A549 (cell line): ENCODE measurements around the gene TENM3. TPM values are rescaled to one million over a fixed set of nuclear protein-coding genes. Genes with fewer than 3 reads are reported as not detected.

Source experiments
- ATAC-seq, 2 experiments: fragments of 200-7000 bp in 1 of 2; fragments of >200 bp in 1 of 2; cut with Nextera tagmentation in 1 of 2; cut with Tn5 transposase in 1 of 2; 3 replicates each; pipeline versions ENCODE4 v1.8.0 to v1.9.1; 2018 to 2020; ENCODE audit warnings: mild to moderate bottlenecking in 1 of 2, moderate library complexity in 1 of 2
- CTCF ChIA-PET: fragments of 300-600 bp; sonication (Branson Sonifier 250); formaldehyde crosslinking; extraction: SDS; loops from one replicate; lab custom pipeline; 2021; ENCODE audit warnings: antibody characterized with exemption, inconsistent platforms; lab: Yijun Ruan, JAX
- POLR2A ChIA-PET: fragments of 350-600 bp; formaldehyde crosslinking; extraction: SDS; loops from one replicate; lab custom pipeline; 2021; ENCODE audit warnings: antibody characterized with exemption, inconsistent platforms; lab: Yijun Ruan, JAX
- DNase-seq, 2 experiments: peaks; one replicate each; pipeline versions ENCODE4 v3.0.0 to v3.0.0-alpha.2; 2011 to 2016; ENCODE audit warnings: low read depth in 1 of 2, low spot score in 1 of 2
- FAIRE-seq: peaks from 2 replicates; lab custom pipeline; 2011; peaks lifted over from hg19 to GRCh38; lab: Jason Lieb, UNC
- H3K27ac ChIP-seq, 2 experiments: fragments of >200 bp; sonication (Bioruptor Twin); formaldehyde crosslinking; 3 replicates each; pipeline ENCODE4 v1.5.1; 2016 to 2017
- H3K4me1 ChIP-seq: fragments of >200 bp; sonication (Bioruptor Twin); formaldehyde crosslinking; 3 replicates; pipeline ENCODE4 v1.6.1; 2016
- H3K4me2 ChIP-seq: fragments of >200 bp; sonication (Bioruptor Twin); formaldehyde crosslinking; 3 replicates; pipeline ENCODE4 v1.6.1; 2016
- H3K4me3 ChIP-seq: fragments of >200 bp; sonication (Bioruptor Twin); formaldehyde crosslinking; 3 replicates; pipeline ENCODE4 v1.5.1; 2016
- H3K9me3 ChIP-seq: fragments of >200 bp; sonication (Bioruptor Twin); formaldehyde crosslinking; 3 replicates; pipeline ENCODE4 v1.6.1; 2016
- BHLHE40 ChIP-seq: IDR thresholded peaks from 2 replicates; pipeline ENCODE4 v1.6.1; 2012; ENCODE audit warnings: low read depth, low read length, inconsistent platforms
- CBX8 ChIP-seq: fragments of 200-600 bp; sonication (generic); IDR thresholded peaks from 2 replicates; pipeline ENCODE4 v1.6.1; 2016
- CHD2 ChIP-seq: fragments of 150-350 bp; IDR thresholded peaks from 2 replicates; pipeline ENCODE4 v1.6.1; 2014; ENCODE audit warnings: low read length; ENCODE audit not compliant: partially characterized antibody
- CHD4 ChIP-seq: fragments of 200-600 bp; sonication (generic); IDR thresholded peaks from 2 replicates; pipeline ENCODE4 v1.6.1; 2016; ENCODE audit warnings: antibody characterized with exemption, mild to moderate bottlenecking, borderline replicate concordance
- EHF ChIP-seq: fragments of 250-450 bp; sonication (Bioruptor Pico); IDR thresholded peaks from 2 replicates; pipeline ENCODE4 v1.5.0; 2020; ENCODE audit warnings: mild to moderate bottlenecking
- EHMT2 ChIP-seq: fragments of 200-600 bp; sonication (generic); IDR thresholded peaks from 2 replicates; pipeline ENCODE4 v1.6.1; 2016; ENCODE audit warnings: antibody characterized with exemption, low read depth, mild to moderate bottlenecking, moderate library complexity
- ESRRA ChIP-seq: fragments of 150-350 bp; IDR thresholded peaks from 2 replicates; pipeline ENCODE4 v1.6.1; 2014; ENCODE audit warnings: mild to moderate bottlenecking, low read length, borderline replicate concordance
- HEYL ChIP-seq: fragments of 250-450 bp; sonication (Bioruptor Pico); IDR thresholded peaks from 2 replicates; pipeline ENCODE4 v1.8.0; 2021; ENCODE audit warnings: mild to moderate bottlenecking, moderate library complexity
- HOXB13 ChIP-seq: fragments of 250-450 bp; sonication (Bioruptor Pico); IDR thresholded peaks from 2 replicates; pipeline ENCODE4 v1.5.0; 2020; ENCODE audit warnings: low read depth, mild to moderate bottlenecking, moderate library complexity
- MAZ ChIP-seq: fragments of 150-350 bp; IDR thresholded peaks from 2 replicates; pipeline ENCODE4 v1.6.1; 2014; ENCODE audit warnings: antibody characterized with exemption, low read depth, low read length, borderline replicate concordance
- NFE2L2 ChIP-seq: fragments of 150-350 bp; conservative IDR thresholded peaks from 2 replicates; pipeline ENCODE4 v1.6.1; 2014; ENCODE audit warnings: low read length
- PBX3 ChIP-seq: IDR thresholded peaks from 2 replicates; pipeline ENCODE4 v1.6.1; 2012
- RAD21 ChIP-seq, 2 experiments: fragments of >200 bp in 1 of 2; sonication (Bioruptor Twin) in 1 of 2; formaldehyde crosslinking in 1 of 2; IDR thresholded peaks in 1 of 2; conservative IDR thresholded peaks in 1 of 2; 2 replicates in 1 of 2; 3 replicates in 1 of 2; pipeline ENCODE4 v1.6.1; 2012 to 2018; ENCODE audit warnings: inconsistent platforms in 1 of 2
- REST ChIP-seq: fragments of 200-600 bp; sonication (generic); IDR thresholded peaks from 2 replicates; pipeline ENCODE4 v1.6.1; 2016; ENCODE audit warnings: antibody characterized with exemption, mild to moderate bottlenecking, moderate library complexity
- ZNF302 ChIP-seq: fragments of 250-450 bp; sonication (Bioruptor Pico); IDR thresholded peaks from 2 replicates; pipeline ENCODE4 v1.9.0; 2021; ENCODE audit warnings: inconsistent platforms, mild to moderate bottlenecking, moderate library complexity
- ZSCAN20 ChIP-seq: fragments of 250-450 bp; sonication (Bioruptor Pico); IDR thresholded peaks from 2 replicates; pipeline ENCODE4 v1.8.0; 2022; ENCODE audit warnings: mild to moderate bottlenecking, moderate library complexity
- WGBS: methylation state at CpG from one replicate; pipeline ENCODE4 v1.1.6; 2017; ENCODE audit errors: missing lambda C conversion rate; 5-methylcytosine and 5-hydroxymethylcytosine counted together
- polyA plus RNA-seq, 4 experiments: library from polyadenylated mRNA; depleted of rRNA in 3 of 4; stranded (reverse); fragments of >200 nt; fragmentation: RNase III in 1 of 4; extraction: RNeasy Plus Mini Kit Qiagen cat#74134 plus additional on column Dnase treatment in 1 of 4; gene quantifications; 2 replicates in 3 of 4; 3 replicates in 1 of 4; pipeline ENCODE4 v1.2.3, GENCODE V29; 2011 to 2017
- TF ChIP-seq, protein P1 (sequence below): IDR thresholded peaks from 2 replicates; pipeline ENCODE4 v1.6.1; 2012; ENCODE audit warnings: low read depth, borderline replicate concordance
- TF ChIP-seq, protein P2 (sequence below): fragments of 150-350 bp; IDR thresholded peaks from 2 replicates; pipeline ENCODE4 v1.6.1; 2014; ENCODE audit warnings: low read depth, mild to moderate bottlenecking, low read length

The TENM3 gene
- polyA plus RNA-seq, 2 of the 4 experiments (the other 2 are of a cell fraction), result 2.4 to 7.3 TPM

GRCh38 chr4:182627996-182628395, 384.8 kb downstream of the TENM3 start:
- DNase-seq (no peak), FAIRE-seq (no peak), ATAC-seq (no peak)
- ChIA-PET CTCF (no interaction called here), POLR2A (no interaction called here)
- 68% methylated on average over 6 of the region's 6 CpGs for WGBS
- TF ChIP-seq, protein P1, sequence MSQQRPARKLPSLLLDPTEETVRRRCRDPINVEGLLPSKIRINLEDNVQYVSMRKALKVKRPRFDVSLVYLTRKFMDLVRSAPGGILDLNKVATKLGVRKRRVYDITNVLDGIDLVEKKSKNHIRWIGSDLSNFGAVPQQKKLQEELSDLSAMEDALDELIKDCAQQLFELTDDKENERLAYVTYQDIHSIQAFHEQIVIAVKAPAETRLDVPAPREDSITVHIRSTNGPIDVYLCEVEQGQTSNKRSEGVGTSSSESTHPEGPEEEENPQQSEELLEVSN, result no peak
- no peak for TF ChIP-seq ZSCAN20 (CRISPR knock-in tag)
- no peak for TF ChIP-seq HEYL
- TF ChIP-seq EHMT2, result no peak
- no peak for TF ChIP-seq BHLHE40
- TF ChIP-seq, protein P2, sequence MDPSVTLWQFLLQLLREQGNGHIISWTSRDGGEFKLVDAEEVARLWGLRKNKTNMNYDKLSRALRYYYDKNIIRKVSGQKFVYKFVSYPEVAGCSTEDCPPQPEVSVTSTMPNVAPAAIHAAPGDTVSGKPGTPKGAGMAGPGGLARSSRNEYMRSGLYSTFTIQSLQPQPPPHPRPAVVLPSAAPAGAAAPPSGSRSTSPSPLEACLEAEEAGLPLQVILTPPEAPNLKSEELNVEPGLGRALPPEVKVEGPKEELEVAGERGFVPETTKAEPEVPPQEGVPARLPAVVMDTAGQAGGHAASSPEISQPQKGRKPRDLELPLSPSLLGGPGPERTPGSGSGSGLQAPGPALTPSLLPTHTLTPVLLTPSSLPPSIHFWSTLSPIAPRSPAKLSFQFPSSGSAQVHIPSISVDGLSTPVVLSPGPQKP, result no peak
- no peak for TF ChIP-seq MAZ
- no peak for TF ChIP-seq REST
- TF ChIP-seq CHD2, result no peak
- TF ChIP-seq EHF (CRISPR knock-in tag), result no peak
- TF ChIP-seq CBX8, result no peak
- no peak for TF ChIP-seq ESRRA
- TF ChIP-seq NFE2L2, result no peak
- Histone ChIP-seq H3K27ac (no peak overlapping the region), H3K4me2 (no peak overlapping the region), H3K4me1 (no peaks in the 10 kb centered on the region), H3K4me3 (no peak overlapping the region), H3K9me3 (no peaks in the 10 kb centered on the region)

- ChIA-PET CTCF (no interaction called here), POLR2A (no interaction called here)
- ATAC-seq (no peak), FAIRE-seq (no peak), DNase-seq (no peak)
- 24% methylated on average over 6 of the region's 6 CpGs for WGBS
- no peak overlapping the region for H3K27ac ChIP-seq
- no peak for TF ChIP-seq ZNF302
- no peak for TF ChIP-seq NFE2L2
- TF ChIP-seq RAD21 (conservative IDR thresholded peaks at IDR 0.05 in 1 of 2, IDR thresholded peaks at IDR 0.05 in 1 of 2), result no peak
- TF ChIP-seq CHD4, result no peak
- TF ChIP-seq HOXB13, result no peak
- TF ChIP-seq PBX3, result no peak
- no peaks in the 10 kb centered on the region for H3K4me1 ChIP-seq
- H3K4me3 ChIP-seq, result no peak overlapping the region
- H3K9me3 ChIP-seq, result no peaks in the 10 kb centered on the region
- H3K4me2 ChIP-seq, result no peak overlapping the region
These were observed 385.3 kb downstream of the TENM3 start for GRCh38 chr4:182628544-182628943.
